ENCODE data around the gene GPD2. TPM values are rescaled to one million over a fixed set of nuclear protein-coding genes. Genes with fewer than 3 reads are reported as not detected.

The GPD2 gene
- total RNA-seq, 2 donors from 2014 or later, result 61.1 to 76.2 TPM

GRCh38 chr2:156541706-156542105, 105.5 kb downstream of the GPD2 start:
- no peaks in the 10 kb centered on the region for H3K4me1 ChIP-seq
- H3K9ac ChIP-seq (ENCODE audit: low read depth in 2 of 2, low read length in 2 of 2), result no peak overlapping the region
- no peaks in the 10 kb centered on the region for H3K27me3 ChIP-seq
- H3K36me3 ChIP-seq, result no peaks in the 10 kb centered on the region
- no peaks in the 10 kb centered on the region for H3K9me3 ChIP-seq
- no peak for DNase-seq
- intact Hi-C loops (cut with DNase I), result no loop called here
- no peak overlapping the region for H3K4me3 ChIP-seq
- no peak for TF ChIP-seq CTCF (IDR thresholded peaks at IDR 0.05)
- H3K27ac ChIP-seq, result no peak overlapping the region

GRCh38 chr2:156548413-156548812, 112.2 kb downstream of the GPD2 start:
- intact Hi-C loops (cut with DNase I), result no loop called here
- Histone ChIP-seq H3K36me3 (no peaks in the 10 kb centered on the region), H3K27ac (no peak overlapping the region), H3K4me1 (no peaks in the 10 kb centered on the region), H3K9me3 (no peaks in the 10 kb centered on the region), H3K27me3 (no peaks in the 10 kb centered on the region), H3K4me3 (no peak overlapping the region), H3K9ac (ENCODE audit: low read depth in 2 of 2, low read length in 2 of 2) (no peak overlapping the region)
- no peak for DNase-seq
- TF ChIP-seq CTCF (IDR thresholded peaks at IDR 0.05), result no peak

- H3K4me3 ChIP-seq, result no peak overlapping the region
- no peak overlapping the region for H3K9ac ChIP-seq (ENCODE audit: low read depth in 2 of 2, low read length in 2 of 2)
- no peaks in the 10 kb centered on the region for H3K4me1 ChIP-seq
- intact Hi-C loops (cut with DNase I), result no loop called here
- no peaks in the 10 kb centered on the region for H3K9me3 ChIP-seq
- DNase-seq, result no peak
- no peak for TF ChIP-seq CTCF (IDR thresholded peaks at IDR 0.05)
- H3K27ac ChIP-seq, result no peak overlapping the region
- no peaks in the 10 kb centered on the region for H3K27me3 ChIP-seq
- no peaks in the 10 kb centered on the region for H3K36me3 ChIP-seq
Observed at GRCh38 chr2:156553714-156554442, 117.7 kb downstream of the GPD2 start.

- Histone ChIP-seq H3K9me3 (no peaks in the 10 kb centered on the region), H3K27me3 (no peaks in the 10 kb centered on the region), H3K9ac (ENCODE audit: low read depth in 2 of 2, low read length in 2 of 2) (no peak overlapping the region), H3K27ac (no peak overlapping the region), H3K36me3 (no peaks in the 10 kb centered on the region), H3K4me1 (no peaks in the 10 kb centered on the region), H3K4me3 (no peak overlapping the region)
- intact Hi-C loops (cut with DNase I), result no loop called here
- TF ChIP-seq CTCF (IDR thresholded peaks at IDR 0.05), result no peak
- no peak for DNase-seq
Observed at GRCh38 chr2:156561326-156561725, 125.1 kb downstream of the GPD2 start.

- DNase-seq, result no peak
- TF ChIP-seq CTCF (IDR thresholded peaks at IDR 0.05), result no peak
- no peak overlapping the region for H3K9ac ChIP-seq (ENCODE audit: low read depth in 2 of 2, low read length in 2 of 2)
- no peak overlapping the region for H3K4me3 ChIP-seq
- H3K4me1 ChIP-seq, result no peaks in the 10 kb centered on the region
- H3K9me3 ChIP-seq, result no peaks in the 10 kb centered on the region
- intact Hi-C loops (cut with DNase I), result no loop called here
- no peaks in the 10 kb centered on the region for H3K27me3 ChIP-seq
- H3K27ac ChIP-seq, result no peak overlapping the region
- no peaks in the 10 kb centered on the region for H3K36me3 ChIP-seq
Observed at GRCh38 chr2:156562124-156562523, 125.9 kb downstream of the GPD2 start.

Data from colonic mucosa (tissue), 4 donors.